AG10803 (cell line): ENCODE results near the gene RAB34.
A peak's percentile ranks its signal among the peaks of the same experiment; 100 is the strongest.

Experiments used
- DNase-seq: peaks from one replicate; pipeline ENCODE4 v3.0.0; 2010; ENCODE audit warnings: low read depth
- H3K4me3 ChIP-seq: 2 replicates; pipeline ENCODE4 v1.5.1; 2011; ENCODE audit warnings: mild to moderate bottlenecking, low read length, control low read depth
- CTCF ChIP-seq: conservative IDR thresholded peaks from 2 replicates; pipeline ENCODE4 v1.5.1; 2011; ENCODE audit warnings: mild to moderate bottlenecking, low read length, control low read depth, inconsistent platforms

RAB34 gene, protein sequence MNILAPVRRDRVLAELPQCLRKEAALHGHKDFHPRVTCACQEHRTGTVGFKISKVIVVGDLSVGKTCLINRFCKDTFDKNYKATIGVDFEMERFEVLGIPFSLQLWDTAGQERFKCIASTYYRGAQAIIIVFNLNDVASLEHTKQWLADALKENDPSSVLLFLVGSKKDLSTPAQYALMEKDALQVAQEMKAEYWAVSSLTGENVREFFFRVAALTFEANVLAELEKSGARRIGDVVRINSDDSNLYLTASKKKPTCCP

GRCh38 chr17:28717578-28718332 lies at the start of gene RAB34:
TSS of gene RAB34 (minus strand) at chr17:28717868. CDS start at chr17:28717266, 602 bp downstream.
- peak; percentile 24 for TF ChIP-seq CTCF
- peak within 1 kb of the TSS; percentile 84 for H3K4me3 ChIP-seq
- peak; percentile 88 for DNase-seq

GRCh38 chr17:28765038-28765437 lies 47.4 kb upstream of the RAB34 start:
- TF ChIP-seq CTCF, result no peak
- DNase-seq, result no peak
- no peak overlapping the region for H3K4me3 ChIP-seq

GRCh38 chr17:28763804-28764266 lies 46.2 kb upstream of the RAB34 start:
- no peak overlapping the region for H3K4me3 ChIP-seq
- TF ChIP-seq CTCF, result peak; percentile 93
- DNase-seq, result peak; percentile 79

DNA sequence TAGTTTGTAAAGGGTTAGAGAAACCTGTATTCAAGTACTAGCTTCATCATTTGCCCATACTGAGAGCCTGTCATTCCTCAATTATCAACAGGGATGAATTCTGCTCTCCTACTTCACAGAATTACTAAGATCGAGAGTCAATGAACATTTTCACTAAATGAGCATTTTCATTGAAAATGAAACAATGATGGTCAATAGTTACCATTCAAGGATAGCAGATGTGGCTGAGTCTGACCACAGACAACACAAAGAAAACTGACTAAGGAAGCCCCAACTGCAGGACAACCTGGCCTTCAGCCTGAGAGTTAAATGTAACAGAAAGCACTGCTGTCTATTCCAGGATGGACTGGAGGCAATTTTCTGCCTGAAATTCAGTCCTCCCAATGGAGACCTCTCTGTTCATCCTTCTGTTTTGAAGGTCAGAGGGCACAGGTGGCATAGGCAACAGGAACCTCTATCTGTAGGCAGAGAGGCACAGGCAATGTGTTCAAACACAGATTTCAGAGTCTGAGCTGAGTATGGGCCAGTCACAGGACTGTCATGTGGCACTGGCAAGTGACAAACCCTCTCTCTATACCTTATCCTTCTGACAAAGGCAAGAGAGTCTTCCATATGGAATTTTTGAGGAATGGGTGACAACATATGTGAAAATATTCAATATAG lies 45.6 kb upstream of the RAB34 start:
- TF ChIP-seq CTCF, result no peak
- no peak overlapping the region for H3K4me3 ChIP-seq
- no peak for DNase-seq

DNA sequence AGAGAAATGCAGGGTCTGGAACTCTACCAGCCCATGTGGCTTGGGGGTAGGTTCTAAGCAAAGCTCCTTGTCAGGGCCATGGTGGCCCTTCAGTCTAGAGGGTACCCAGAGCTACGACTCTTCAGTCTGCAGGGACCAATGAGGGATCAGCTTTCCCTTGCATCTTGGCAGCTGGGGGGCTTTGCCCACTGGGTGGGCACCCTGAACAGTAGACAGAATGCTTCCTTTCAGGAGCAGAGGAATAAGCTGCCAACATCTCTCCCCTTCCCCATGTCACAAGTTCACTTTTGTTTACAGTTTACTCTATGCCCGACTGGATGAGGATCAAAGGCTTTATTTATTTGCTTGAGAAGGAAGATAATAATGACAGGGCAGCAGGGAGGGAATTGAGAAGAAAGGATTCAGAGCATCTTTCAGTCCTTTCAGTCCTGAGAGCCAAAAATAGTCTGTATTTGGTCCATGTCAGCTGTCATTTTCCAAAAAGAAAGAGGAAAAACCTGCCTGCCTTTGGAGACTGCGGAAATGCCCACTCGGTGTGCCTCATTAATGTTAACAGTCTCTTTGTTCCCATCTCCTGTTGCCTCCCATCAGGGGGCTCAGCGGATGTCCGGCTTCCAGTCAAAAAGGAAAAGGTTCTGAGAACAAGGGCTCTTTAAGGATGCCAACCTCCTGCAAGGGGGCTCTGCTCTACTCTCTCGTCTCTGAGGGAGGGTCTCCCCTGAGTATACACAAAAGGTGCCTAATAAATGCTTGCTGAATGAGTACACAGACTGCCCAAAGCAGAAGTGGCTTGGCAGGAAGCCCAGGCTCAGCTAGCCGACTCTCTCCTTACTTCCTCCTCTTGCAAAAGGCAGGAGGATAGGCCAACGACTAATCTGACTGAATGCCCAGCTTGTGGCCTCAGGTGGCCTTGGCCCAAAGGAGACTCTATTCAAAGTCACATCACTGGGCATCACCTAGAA lies 43.2 kb upstream of the RAB34 start:
- H3K4me3 ChIP-seq, result no peak overlapping the region
- DNase-seq, result peak; percentile 58
- no peak for TF ChIP-seq CTCF

GRCh38 chr17:28759256-28759865 lies 41.7 kb upstream of the RAB34 start:
- no peak for TF ChIP-seq CTCF
- H3K4me3 ChIP-seq, result no peak overlapping the region
- DNase-seq, result no peak
